Endometrial microvascular endothelial cells (primary cell): Measurements from ENCODE around the gene TRIM77. TPM values are rescaled to one million over a fixed set of nuclear protein-coding genes. Genes with fewer than 3 reads are reported as not detected.
"Not testable (repeated sequence)": the region's sequence is repeated elsewhere in the genome, so short reads cannot be mapped to it uniquely, and the experiment has no call there.

Experiments used
- in situ Hi-C: cut with HindIII; loops from 2 replicates; pipeline ENCODE4 v1.10.0; 2017; ENCODE audit warnings: low sequenced_read_pairs, low pct_unique_long_range_greater_than_20kb; ENCODE audit errors: inconsistent ontology term
- total RNA-seq: library from RNA; depleted of rRNA; stranded (reverse); fragments of >200 nt; gene quantifications from one replicate; pipeline ENCODE4 v1.2.3, GENCODE V29; 2015; ENCODE audit errors: inconsistent ontology term

The TRIM77 gene, protein sequence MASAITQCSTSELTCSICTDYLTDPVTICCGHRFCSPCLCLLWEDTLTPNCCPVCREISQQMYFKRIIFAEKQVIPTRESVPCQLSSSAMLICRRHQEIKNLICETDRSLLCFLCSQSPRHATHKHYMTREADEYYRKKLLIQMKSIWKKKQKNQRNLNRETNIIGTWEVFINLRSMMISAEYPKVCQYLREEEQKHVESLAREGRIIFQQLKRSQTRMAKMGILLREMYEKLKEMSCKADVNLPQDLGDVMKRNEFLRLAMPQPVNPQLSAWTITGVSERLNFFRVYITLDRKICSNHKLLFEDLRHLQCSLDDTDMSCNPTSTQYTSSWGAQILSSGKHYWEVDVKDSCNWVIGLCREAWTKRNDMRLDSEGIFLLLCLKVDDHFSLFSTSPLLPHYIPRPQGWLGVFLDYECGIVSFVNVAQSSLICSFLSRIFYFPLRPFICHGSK
- total RNA-seq: not detected

DNA sequence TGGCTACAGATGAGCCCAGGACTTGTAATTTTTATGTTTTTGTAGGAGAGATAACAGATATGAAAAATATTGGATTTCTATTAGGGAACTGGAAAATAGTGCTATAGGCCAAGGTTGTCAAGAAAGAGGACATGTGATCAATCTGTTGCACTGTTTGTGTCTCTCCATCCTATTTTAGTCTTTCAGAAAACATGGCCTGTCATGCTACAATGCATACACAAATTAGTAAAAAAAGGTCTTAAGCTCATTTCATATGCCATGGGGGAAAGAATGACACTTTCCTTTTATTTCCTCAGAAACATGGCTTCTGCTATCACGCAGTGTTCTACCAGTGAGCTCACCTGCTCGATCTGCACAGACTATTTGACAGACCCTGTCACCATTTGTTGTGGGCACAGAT, at the start of gene TRIM77:
Gene TRIM77 (plus strand): TSS at position 301 of the 400 bp plus-strand sequence. CDS start 0 bp downstream, at position 301.
- in situ Hi-C loops: not testable (repeated sequence)

DNA sequence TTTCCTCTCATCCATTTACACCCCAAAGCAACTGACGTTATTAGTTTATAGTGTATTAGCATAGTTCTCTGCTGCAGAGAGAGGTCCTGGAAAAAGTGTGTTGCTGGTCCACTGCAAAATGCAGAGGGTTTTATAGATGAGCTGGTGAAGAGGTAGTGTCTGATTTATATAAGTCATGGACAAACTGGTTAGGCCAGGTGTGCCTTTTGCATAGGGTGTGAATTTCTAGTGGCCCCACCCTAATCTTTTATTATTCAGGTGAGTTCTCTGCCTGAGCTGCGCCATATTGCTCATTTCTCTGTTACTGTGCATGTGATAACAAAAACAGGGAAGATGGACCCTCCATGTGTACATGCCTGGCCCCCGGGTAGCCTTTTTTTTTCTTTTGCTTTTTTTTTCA, 43.1 kb upstream of the TRIM77 start:
- in situ Hi-C loops: no loop called here

DNA sequence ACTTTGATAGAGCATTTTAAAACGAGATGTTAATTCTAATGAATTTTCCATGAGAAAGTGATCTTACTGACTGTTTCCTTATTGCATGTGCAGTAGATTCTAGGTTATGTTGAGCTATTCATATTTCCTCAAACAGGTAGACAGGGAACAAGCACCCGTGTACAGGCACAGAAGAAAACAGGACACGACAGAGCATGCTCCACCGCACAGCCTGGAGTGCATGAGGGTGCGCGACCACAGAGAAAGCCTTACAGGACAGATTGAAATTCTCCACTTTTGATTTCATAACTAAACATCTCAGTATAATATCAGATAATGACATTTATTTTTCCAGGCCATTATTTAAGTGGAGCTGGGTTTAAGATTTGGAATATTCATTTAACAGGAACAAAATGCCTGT, 41.9 kb upstream of the TRIM77 start:
- in situ Hi-C loops: not testable (repeated sequence)

DNA sequence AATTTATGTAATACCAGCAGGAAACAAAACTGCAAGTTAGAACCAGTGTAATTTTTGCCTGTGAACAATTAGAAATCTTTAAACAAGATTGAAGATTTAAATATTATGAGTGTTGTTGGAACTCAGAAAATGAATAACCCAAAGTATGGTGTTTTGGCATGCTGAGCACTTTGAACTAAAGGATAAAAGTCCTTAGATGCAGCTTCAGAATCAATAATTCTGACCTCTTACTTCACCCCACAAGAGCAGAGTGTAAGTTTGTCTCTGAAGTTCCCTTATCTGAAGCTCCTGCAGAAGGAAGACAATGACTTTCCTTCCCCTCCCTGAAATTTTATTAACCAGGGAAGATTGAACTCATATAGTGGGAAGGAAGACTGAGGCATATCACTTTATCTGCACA, 40.5 kb upstream of the TRIM77 start:
- in situ Hi-C loops: not testable (repeated sequence)

DNA sequence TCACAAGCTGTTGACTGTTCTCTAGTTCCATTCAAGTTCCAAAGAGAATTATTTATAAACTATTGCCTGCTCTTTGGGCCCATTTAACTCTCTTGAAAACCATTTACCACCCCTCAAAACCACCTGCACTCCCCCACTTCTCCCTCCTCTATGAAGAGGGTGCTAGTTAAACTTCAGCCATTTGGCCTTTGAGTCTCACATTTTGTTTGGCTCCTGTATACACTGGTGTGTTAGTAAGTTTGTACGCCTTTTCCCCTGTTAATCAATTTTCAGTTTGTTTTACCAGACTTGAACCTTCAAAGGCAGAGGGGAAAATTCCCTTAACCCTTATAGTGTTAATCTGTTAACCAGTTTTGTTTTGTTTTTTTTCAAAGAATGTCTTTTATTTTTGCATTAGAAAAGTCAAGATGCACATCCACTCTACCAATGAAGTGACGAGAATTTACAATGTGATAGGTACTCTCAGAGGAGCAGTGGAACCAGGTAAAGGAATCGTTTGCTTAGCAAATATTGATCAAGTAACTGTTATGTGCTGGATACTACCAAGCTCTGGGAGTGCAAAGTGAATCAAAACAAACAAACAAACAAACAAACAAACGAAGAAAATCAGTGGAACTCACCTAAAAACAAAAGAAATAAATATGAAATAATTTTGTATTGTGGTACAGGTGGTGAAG, 40.0 kb upstream of the TRIM77 start:
- in situ Hi-C loops: not testable (repeated sequence)

DNA sequence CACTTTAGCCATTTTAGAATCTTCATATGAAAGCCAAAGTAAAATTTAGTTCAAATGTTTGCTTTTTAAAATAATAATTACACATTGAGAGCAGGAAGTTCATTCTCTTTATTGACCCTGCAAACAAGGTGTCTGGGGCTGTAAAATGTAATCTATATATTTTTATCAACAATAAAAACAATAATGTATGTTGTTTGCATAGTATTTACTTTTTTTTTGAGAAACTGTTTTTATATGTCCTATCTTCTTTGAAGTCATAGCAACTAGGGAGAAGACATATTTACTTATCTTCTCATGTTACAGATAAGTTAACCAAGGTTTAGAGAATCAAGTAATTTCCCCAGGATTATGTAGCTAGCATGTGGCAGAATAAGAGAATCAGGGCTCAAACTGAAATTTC, 37.6 kb upstream of the TRIM77 start:
- in situ Hi-C loops: not testable (repeated sequence)

DNA sequence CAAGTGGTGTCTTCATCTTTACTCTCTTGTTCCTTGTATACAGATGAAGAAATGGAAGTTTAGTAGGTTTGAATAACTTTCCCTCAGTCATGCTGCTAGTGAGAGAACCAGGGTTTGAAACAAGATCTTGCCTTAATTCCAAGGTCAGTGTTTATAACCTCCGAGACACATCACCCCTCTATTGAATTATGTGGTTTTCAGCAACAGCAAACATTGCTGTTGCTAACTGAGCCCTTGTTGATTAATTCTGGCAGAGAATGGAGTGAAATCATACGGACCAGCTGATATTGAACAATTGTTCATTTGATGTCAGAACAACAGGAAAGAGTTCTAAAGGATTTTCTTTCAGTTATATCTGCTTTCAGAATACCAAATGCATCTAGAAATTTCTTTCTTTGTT, 36.7 kb upstream of the TRIM77 start:
- in situ Hi-C loops: not testable (repeated sequence)

DNA sequence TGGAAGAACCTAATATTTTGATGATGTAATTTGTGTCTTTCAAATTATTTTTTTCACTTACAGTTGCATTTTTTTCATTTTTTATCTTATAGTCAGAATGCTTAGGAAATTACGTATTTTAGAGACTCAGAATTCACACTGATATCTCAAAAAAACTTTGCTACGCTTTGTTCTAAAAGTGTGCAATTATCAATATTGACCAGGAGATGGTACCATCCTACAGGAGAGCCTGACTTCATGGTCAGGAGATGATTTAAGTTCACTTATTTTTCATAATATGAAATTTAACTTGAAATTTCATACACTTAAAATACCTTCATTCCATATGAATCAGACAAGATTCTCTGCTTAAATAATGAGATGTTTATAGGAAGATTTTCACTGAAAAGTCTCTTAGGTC, 34.7 kb upstream of the TRIM77 start:
- in situ Hi-C loops: not testable (repeated sequence)

DNA sequence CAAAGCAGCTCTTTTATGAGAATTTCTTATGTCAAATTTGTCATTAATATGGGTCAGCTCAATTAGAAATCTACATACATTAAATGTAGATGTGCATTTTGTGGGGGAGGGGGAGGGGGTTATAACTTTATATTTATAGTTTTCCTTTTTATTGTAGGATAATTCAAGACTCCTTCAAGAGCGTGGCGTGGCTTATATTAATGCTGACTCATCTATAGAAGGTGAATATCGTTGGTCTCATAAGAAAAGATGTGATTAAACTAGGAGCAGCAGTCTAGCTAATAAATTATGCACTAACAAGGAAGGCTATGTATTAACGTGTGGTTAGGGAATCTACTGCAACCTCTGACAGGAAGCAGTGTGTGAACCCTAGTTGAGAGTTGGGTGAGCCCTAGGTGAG, 34.2 kb upstream of the TRIM77 start:
- in situ Hi-C loops: not testable (repeated sequence)

DNA sequence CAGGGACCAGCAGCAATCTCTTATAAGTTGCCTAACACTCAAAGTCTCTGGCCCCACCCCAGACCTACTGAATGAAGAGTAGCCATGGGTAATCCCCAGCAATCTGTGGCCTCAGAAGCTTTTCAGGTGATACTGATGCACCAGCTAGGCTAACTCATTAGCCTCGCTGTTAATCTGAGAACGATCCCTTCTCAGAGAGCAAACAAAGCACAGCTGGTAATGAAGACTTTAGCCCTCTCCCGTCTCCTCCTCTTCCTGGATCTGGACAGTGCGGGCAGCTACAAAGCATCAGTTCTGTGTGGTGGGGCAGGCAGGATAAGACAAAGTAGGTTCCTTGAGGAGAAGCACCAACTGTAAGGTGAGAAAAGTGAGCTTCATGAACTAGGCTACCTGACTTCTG, 3.0 kb upstream of the TRIM77 start:
- in situ Hi-C loops: not testable (repeated sequence)

DNA sequence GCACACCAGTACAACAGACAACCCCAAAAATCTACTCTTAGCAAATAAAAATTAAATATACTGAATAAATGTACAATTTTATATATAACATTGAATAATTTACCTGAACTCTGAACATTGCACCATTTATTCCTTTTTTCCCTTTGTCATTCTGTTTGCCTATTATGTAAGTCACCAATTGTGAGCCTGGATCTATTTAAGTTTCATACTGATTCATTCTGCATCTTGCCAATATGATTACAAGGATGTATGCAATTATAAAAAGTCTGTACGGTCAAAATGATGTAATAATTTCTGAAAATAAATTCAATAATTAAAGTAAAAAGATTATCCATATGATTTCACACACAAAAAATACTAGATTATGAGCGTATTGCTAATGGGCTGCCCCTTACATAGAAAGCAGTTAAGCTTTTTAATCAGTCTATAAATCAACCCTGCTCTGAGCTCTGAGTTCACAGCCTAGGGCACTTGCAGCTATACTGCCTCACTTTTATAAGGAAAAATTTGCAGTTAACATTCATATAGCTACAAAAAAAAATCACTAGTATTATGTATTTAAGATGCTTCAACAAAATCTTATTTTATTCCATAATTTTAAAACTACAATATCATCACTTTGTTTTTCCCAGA, 14.9 kb downstream of the TRIM77 start:
- in situ Hi-C loops: not testable (repeated sequence)

DNA sequence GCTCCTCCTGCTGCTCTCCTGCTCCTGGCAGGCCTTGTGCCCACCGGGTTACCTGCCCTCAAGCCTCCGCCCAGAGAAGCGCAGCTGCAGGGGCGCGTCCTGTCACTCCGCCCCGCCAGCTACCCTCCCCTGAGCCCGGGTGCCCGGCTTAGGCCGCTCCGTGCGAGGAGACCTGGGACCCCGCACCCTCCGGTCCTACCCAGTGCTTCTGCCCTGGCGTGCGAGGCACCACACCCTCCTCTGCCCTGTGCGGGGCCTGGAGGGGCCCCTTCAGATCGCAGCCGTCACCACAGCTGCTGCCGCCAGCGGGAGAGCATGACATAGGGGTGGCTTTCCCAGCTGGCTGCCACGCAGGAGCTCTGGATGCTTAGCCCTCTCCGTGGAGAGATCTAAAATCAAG, 20.1 kb downstream of the TRIM77 start:
- in situ Hi-C loops: not testable (repeated sequence)

DNA sequence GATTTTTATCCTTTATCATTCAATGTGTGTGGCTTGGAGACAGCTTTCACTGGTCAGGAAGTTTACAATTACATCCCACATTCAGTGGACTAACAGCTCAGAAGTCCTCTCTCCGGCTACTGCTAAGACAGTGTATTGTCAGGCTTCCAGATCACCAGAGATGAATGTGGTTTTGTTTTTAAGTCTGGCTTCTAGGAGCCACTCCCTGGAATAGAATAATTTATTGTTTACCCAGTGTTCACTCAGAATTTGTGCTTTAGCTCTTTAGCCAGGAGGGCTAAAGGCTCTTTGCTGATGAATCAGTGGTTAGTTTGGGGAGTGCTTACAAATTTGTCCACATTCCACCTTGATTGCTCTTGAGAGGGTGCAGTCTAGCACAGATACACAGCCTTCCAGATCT, 26.5 kb downstream of the TRIM77 start:
- in situ Hi-C loops: no loop called here

DNA sequence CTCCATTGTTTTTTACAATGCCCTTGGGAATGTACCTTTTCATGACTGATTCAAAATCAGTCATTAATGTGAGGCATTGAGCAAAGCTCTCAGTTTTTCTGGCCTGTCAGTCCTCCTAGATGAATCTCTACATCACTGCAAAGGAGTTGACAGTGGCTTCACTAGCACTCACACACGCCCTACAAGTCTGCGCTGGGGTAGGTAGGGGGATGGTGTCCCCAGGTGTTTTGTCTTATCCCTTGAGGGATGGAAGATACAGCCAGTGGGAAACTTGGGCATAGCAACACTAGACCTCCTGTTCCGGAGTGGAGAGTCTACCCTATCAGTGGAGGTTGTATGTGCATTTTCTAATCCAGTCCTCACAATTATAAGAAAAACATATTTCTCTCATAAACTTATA, 27.0 kb downstream of the TRIM77 start:
- in situ Hi-C loops: no loop called here

DNA sequence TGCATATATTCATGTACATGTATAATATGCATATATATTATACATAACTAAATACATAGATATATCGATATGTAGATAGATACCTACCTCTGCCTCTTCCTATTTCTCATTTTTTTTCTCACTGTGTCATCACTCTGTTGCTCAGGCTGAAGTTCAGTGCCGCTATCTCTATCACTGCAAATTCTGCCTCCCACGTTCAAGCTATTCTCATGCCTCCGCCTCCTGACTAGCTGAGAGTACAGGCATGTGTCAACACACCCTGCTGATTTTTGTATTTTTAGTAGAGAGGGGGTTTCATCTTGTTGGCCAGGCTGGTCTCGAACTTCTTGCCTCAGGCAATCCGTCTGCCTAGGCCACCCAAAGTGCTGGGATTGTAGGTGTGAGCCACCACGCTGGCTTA, 31.3 kb downstream of the TRIM77 start:
- in situ Hi-C loops: not testable (repeated sequence)

DNA sequence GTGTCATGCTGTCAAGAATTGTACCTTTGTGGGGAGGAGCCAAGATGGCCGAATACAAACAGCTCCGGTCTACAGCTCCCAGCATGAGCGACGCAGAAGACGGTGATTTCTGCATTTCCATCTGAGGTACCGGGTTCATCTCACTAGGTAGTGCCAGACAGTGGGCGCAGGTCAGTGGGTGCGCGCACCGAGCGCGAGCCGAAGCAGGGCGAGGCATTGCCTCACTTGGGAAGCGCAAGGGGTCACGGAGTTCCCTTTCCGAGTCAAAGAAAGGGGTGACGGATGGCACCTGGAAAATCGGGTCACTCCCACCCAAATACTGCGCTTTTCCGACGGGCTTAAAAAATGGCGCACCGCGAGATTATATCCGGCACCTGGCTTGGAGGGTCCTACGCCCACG, 34.1 kb downstream of the TRIM77 start:
- in situ Hi-C loops: not testable (repeated sequence)

DNA sequence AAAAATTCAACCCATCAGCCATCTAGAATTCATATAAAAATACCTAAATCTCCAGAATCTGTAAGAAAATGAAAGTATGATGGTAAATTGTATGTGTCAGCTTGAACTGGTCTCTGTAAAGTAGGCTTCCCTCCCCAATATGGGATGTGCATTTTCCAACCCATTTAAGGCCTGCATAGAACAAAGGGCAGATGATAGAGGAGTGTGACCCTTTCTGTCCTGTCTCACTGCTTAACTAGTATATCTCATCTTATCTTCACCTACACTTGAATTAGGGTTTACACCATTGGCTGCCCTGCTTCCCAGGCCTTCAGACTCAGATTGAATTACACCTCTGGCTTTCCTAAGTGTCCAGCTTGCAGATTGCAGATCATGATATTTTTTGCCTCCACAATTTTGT, 40.7 kb downstream of the TRIM77 start:
- in situ Hi-C loops: not testable (repeated sequence)
